ENCODE results near the gene ZNF155. TPM values are rescaled to one million over a fixed set of nuclear protein-coding genes. Genes with fewer than 3 reads are reported as not detected.

ZNF155 gene
- 1 to 10 TPM; 5.5 to 8.2 (median 7.5) TPM for total RNA-seq
- 1 to 10 TPM; 1.8 to 4.5 (median 2.3) TPM for polyA plus RNA-seq

DNA sequence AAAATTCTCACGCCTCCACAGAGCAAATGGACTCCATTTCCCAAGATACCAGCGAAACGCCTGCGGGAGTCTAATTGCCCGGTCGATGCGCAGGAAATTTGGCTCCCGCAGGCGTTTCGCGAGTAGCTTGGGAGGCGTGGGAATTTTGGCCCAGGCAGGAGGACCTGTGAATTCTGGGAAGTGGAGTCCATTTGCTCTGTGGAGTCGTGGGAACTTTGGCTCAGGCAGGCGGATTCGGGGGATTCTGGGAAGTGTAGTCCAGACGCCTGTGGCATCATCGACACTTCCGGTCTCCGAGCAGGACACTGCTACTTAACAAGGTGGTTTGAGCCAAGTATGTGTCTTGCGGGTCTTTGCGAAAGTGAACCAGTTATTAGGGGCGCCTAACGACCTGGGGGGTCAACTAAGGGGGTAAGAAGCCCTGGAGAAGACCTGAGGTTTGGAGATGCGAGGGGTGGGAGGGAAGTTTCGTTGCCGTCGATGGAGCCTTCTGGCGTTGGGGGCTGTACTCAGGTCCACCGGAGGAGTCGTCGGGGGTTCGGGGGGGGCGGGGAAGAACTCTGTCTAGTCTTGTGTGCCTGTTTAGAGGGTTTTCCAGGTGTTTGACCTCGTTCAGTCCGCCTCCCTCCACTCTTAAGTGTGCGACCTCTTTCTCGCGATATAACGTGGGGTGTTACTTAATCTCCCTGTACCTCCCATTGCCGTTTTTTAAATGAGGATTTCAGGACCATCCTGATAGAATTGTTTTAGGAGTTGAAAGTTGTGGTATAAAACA is at the start of gene ZNF155:
Gene ZNF155, plus strand, starts transcription at position 277 of the 775 bp plus-strand sequence. CDS start 4,356 bp downstream, outside the sequence.
- 1% methylated on average over 40 of the region's 40 CpGs for WGBS, 2 donors

DNA sequence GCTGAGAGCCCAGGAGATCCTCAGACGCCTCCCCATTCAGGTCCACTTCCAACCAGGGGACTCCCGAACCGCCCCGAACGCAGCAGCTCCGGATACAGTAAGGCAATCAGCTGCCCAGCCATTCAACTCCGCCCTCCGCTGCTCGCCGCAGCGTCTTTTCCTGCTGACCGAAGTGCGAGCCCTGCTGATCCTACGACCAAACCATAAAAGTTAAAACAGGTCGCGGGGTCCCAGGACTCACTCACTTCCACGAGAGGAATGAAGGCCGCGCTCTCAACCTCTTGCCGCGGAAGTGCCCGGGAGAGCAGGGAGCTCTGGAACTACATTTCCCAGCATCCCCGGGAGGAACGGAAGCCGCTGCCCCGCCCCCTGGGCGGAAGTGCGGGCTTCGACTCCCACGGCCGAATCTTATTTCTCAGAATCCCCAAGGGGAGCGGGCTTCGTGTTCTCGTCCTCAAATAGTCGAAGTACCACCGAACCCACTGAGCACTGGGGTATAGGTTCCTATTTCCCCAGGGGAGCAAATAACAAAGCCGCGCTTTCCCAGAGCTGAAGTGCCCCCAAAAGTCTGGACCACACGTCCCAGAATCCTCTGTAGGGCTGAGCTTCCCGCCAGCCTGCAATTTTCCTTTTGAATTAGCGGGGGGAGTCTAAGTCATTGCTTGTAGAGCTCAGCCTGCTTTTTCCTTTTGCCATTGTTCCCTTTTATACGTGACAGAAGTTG is 48.8 kb upstream of the ZNF155 start, which contains the start of gene ZNF45:
Gene ZNF45, minus strand, starts transcription at position 298 of the 724 bp plus-strand sequence. CDS start 13,097 bp downstream, outside the sequence.
- Histone ChIP-seq H3K4me1 (peaks cover 0 to 21% (median 9%) of the 10 kb centered on the region in 4 donors), H3K4me3 (peak within 1 kb of the TSS; percentile 50 to 68 (median 65)), H3K27ac (peak within 1 kb of the TSS; percentile 86 to 89 (median 88)), H3K27me3 (no peaks in the 10 kb centered on the region), H3K36me3 (peaks cover 16 to 35% (median 21%) of the 10 kb centered on the region in 4 donors), H3K9me3 (no peaks in the 10 kb centered on the region)
- TF ChIP-seq POLR2AphosphoS5 (IDR thresholded peaks at IDR 0.05) (peak in 3 of 4 donors; percentile 55 to 69 (median 64)), POLR2A (IDR thresholded peaks at IDR 0.05) (peak in 1 of 2 donors; percentile 17), EP300 (IDR thresholded peaks at IDR 0.05) (no peak)
- TF ChIP-seq, protein P1, sequence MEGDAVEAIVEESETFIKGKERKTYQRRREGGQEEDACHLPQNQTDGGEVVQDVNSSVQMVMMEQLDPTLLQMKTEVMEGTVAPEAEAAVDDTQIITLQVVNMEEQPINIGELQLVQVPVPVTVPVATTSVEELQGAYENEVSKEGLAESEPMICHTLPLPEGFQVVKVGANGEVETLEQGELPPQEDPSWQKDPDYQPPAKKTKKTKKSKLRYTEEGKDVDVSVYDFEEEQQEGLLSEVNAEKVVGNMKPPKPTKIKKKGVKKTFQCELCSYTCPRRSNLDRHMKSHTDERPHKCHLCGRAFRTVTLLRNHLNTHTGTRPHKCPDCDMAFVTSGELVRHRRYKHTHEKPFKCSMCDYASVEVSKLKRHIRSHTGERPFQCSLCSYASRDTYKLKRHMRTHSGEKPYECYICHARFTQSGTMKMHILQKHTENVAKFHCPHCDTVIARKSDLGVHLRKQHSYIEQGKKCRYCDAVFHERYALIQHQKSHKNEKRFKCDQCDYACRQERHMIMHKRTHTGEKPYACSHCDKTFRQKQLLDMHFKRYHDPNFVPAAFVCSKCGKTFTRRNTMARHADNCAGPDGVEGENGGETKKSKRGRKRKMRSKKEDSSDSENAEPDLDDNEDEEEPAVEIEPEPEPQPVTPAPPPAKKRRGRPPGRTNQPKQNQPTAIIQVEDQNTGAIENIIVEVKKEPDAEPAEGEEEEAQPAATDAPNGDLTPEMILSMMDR (IDR thresholded peaks at IDR 0.05), result no peak
- WGBS, 2 donors, result 0% methylated on average over 42 of the region's 42 CpGs
- DNase-seq, result peak; percentile 92
- intact Hi-C loops (cut with DNase I), result loop anchor here (1.0 to 5.0 kb wide), 4 partner anchors 16 to 178 kb away; partner anchors contain the start of genes ZNF155, ZNF221, ZNF225 and ZNF230

More for the DNA sequence above, at the start of gene ZNF155:
- H3K36me3 ChIP-seq, result peaks cover 0 to 10% (median 3%) of the 10 kb centered on the region in 4 donors
- DNase-seq, result peak; percentile 97
- H3K4me3 ChIP-seq, result peak within 1 kb of the TSS; percentile 67 to 80 (median 72)
- H3K4me1 ChIP-seq, result peaks cover 0 to 16% (median 6%) of the 10 kb centered on the region in 4 donors
- H3K9me3 ChIP-seq, result peaks cover 0 to 9% (median 5%) of the 10 kb centered on the region in 4 donors
- peak within 1 kb of the TSS; percentile 78 to 83 (median 83) for H3K27ac ChIP-seq
- TF ChIP-seq EP300 (IDR thresholded peaks at IDR 0.05) (no peak), POLR2A (IDR thresholded peaks at IDR 0.05) (no peak), POLR2AphosphoS5 (IDR thresholded peaks at IDR 0.05) (peak; percentile 38 to 82 (median 66))
- TF ChIP-seq, protein P1 (IDR thresholded peaks at IDR 0.05), result no peak
- intact Hi-C loops (cut with DNase I), result loop anchor here (2.0 to 5.0 kb wide), 3 partner anchors 19 to 128 kb away; partner anchors contain the start of genes ZNF225, ZNF230 and ZNF45
- no peaks in the 10 kb centered on the region for H3K27me3 ChIP-seq

DNA sequence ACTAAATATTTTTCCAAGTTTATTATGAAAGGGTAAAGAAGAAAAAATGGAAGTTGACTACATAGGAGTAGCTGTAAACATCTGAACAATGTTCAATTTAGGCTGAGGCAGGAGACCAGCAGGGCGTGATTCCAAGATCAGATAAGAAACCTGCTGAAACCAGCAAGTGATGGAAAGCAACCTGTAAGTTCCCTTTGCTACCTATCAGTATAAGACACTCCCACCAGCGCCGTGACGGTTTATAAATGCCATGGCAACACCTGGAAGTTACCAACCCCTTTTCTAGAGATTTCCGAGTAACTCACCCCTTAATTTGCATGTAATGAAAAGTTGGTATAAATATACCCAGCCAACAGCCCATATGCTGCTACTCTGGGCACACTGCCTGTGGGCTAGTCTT is 47.8 kb upstream of the ZNF155 start:
- peaks cover 6 to 24% (median 11%) of the 10 kb centered on the region in 4 donors for H3K36me3 ChIP-seq
- no peak for DNase-seq
- H3K9me3 ChIP-seq, result no peaks in the 10 kb centered on the region
- no peaks in the 10 kb centered on the region for H3K27me3 ChIP-seq
- TF ChIP-seq, protein P1 (IDR thresholded peaks at IDR 0.05), result no peak
- TF ChIP-seq POLR2AphosphoS5 (IDR thresholded peaks at IDR 0.05) (no peak), EP300 (IDR thresholded peaks at IDR 0.05) (no peak)
- H3K4me1 ChIP-seq, result peaks cover 0 to 21% (median 9%) of the 10 kb centered on the region in 4 donors
- no peak overlapping the region for H3K4me3 ChIP-seq
- intact Hi-C loops (cut with DNase I), result loop anchor here (5.0 kb wide), 2 partner anchors 46 to 66 kb away; partner anchors contain the start of genes ZNF155 and ZNF230
- 18 to 63% methylated on average over 5 of the region's 5 CpGs for WGBS, 2 donors
- H3K27ac ChIP-seq, result no peak overlapping the region

- TF ChIP-seq, protein P1 (IDR thresholded peaks at IDR 0.05), result no peak
- TF ChIP-seq POLR2AphosphoS5 (IDR thresholded peaks at IDR 0.05) (no peak), EP300 (IDR thresholded peaks at IDR 0.05) (no peak), POLR2A (IDR thresholded peaks at IDR 0.05) (no peak)
- intact Hi-C loops (cut with DNase I), result loop anchor here (5.0 kb wide), 2 partner anchors 43 to 63 kb away; partner anchors contain the start of genes ZNF155 and ZNF230
Measured at GRCh38 chr19:43939557-43940260, 44.3 kb upstream of the ZNF155 start.

More at GRCh38 chr19:43939557-43940260, 44.3 kb upstream of the ZNF155 start:
- 70 to 72% methylated on average over 3 of the region's 3 CpGs for WGBS, 2 donors
- Histone ChIP-seq H3K9me3 (no peaks in the 10 kb centered on the region), H3K27ac (no peak overlapping the region), H3K36me3 (no peaks in the 10 kb centered on the region), H3K4me3 (no peak overlapping the region), H3K27me3 (no peaks in the 10 kb centered on the region), H3K4me1 (peaks cover 0 to 6% (median 0%) of the 10 kb centered on the region in 4 donors)
- no peak for DNase-seq

All from sigmoid colon (tissue), 7 donors.